HG03565 (cell line): ENCODE measurements around the gene ADAP1.
"Not testable (repeated sequence)": the region's sequence is repeated elsewhere in the genome, so short reads cannot be mapped to it uniquely, and the experiment has no call there.

ENCODE experiments used
- ATAC-seq: cut with Tn5 transposase; IDR thresholded peaks from one replicate; pipeline ENCODE4 v1.9.1; 2021; ENCODE audit warnings: mild to moderate bottlenecking, moderate library complexity; ENCODE audit not compliant: unreplicated experiment

ADAP1 gene

GRCh38 chr7:960269-960871, 5.9 kb upstream of the ADAP1 start:
- no peak for ATAC-seq

GRCh38 chr7:959740-960139, 5.3 kb upstream of the ADAP1 start:
- ATAC-seq, result not testable (repeated sequence)

GRCh38 chr7:959271-959670, 4.8 kb upstream of the ADAP1 start:
- no peak for ATAC-seq

GRCh38 chr7:958221-959200, 4.0 kb upstream of the ADAP1 start:
- ATAC-seq, result no peak

GRCh38 chr7:957418-958220, 3.1 kb upstream of the ADAP1 start:
- ATAC-seq, result no peak

GRCh38 chr7:956031-956430, 1.6 kb upstream of the ADAP1 start:
- ATAC-seq, result no peak

- ATAC-seq, result no peak
Measured at GRCh38 chr7:953547-954327, 743 bp downstream of the ADAP1 start.

- ATAC-seq, result no peak
Measured at GRCh38 chr7:952548-953441, 1.7 kb downstream of the ADAP1 start.

GRCh38 chr7:951881-952547, 2.5 kb downstream of the ADAP1 start:
- no peak for ATAC-seq

- ATAC-seq, result no peak
Measured at GRCh38 chr7:949021-949934, 5.2 kb downstream of the ADAP1 start.

- ATAC-seq, result no peak
Measured at GRCh38 chr7:947391-948210, 6.9 kb downstream of the ADAP1 start.

- ATAC-seq, result no peak
Measured at GRCh38 chr7:946256-946996, 8.1 kb downstream of the ADAP1 start.

GRCh38 chr7:945556-946255, 8.8 kb downstream of the ADAP1 start:
- no peak for ATAC-seq

- no peak for ATAC-seq
Measured at GRCh38 chr7:945147-945555, 9.3 kb downstream of the ADAP1 start.

- no peak for ATAC-seq
Measured at GRCh38 chr7:944744-945143, 9.7 kb downstream of the ADAP1 start.

- not testable (repeated sequence) for ATAC-seq
Measured at GRCh38 chr7:943793-944192, 10.7 kb downstream of the ADAP1 start.
